Panc1 (cell line): Measurements from ENCODE around the gene SIGLEC7. TPM values are rescaled to one million over a fixed set of nuclear protein-coding genes. Genes with fewer than 3 reads are reported as not detected.

Source experiments
- ATAC-seq: fragments of 200-7000 bp; cut with Tn5 transposase; 2 replicates; pipeline ENCODE4 v1.9.1; 2020; ENCODE audit warnings: mild to moderate bottlenecking, moderate library complexity
- BruUV-seq: library from RNA; stranded (reverse); fragments of 400-500 nt; replicated peaks from 2 replicates; lab custom pipeline; 2021; lab: Mats Ljungman, UMichigan
- CTCF ChIA-PET: fragments of 300-600 bp; sonication (Branson Sonifier 250); formaldehyde crosslinking; loops from one replicate; lab custom pipeline; 2022; ENCODE audit warnings: antibody characterized with exemption; lab: Charles Lee
- POLR2A ChIA-PET: fragments of 300-600 bp; sonication (Branson Sonifier 250); formaldehyde crosslinking; loops from one replicate; lab custom pipeline; 2022; ENCODE audit warnings: antibody characterized with exemption; lab: Charles Lee
- DNase-seq: peaks from one replicate; pipeline ENCODE4 v3.0.0-alpha.2; 2010; ENCODE audit warnings: low read depth, low spot score
- H3K27ac ChIP-seq: 2 replicates; pipeline ENCODE4 v1.5.1; 2011; ENCODE audit warnings: mild to moderate bottlenecking, low read length, inconsistent platforms
- H3K27me3 ChIP-seq: fragments of 200-500 bp; sonication (Bioruptor generic); 2 replicates; pipeline ENCODE4 v1.6.0; 2014; ENCODE audit warnings: low read length, inconsistent platforms; ENCODE audit not compliant: control insufficient read depth, insufficient read depth
- H3K36me3 ChIP-seq: fragments of 200-500 bp; sonication (Bioruptor generic); 2 replicates; pipeline ENCODE4 v1.5.1; 2014; ENCODE audit warnings: inconsistent platforms, mild to moderate bottlenecking, low read length, moderate library complexity; ENCODE audit not compliant: control insufficient read depth, insufficient read depth
- H3K4me1 ChIP-seq: 2 replicates; pipeline ENCODE4 v1.5.1; 2011; ENCODE audit warnings: inconsistent platforms, mild to moderate bottlenecking, low read length, moderate library complexity; ENCODE audit not compliant: control insufficient read depth, insufficient read depth
- H3K4me3 ChIP-seq, 2 experiments: 2 replicates each; pipeline ENCODE4 v1.5.1; 2011 to 2012; ENCODE audit warnings: low read depth in 2 of 2, low read length in 2 of 2, mild to moderate bottlenecking in 2 of 2, inconsistent platforms in 1 of 2, moderate library complexity in 1 of 2
- H3K9me3 ChIP-seq: fragments of 200-500 bp; sonication (Bioruptor generic); 2 replicates; pipeline ENCODE4 v1.5.1; 2014; ENCODE audit warnings: low read depth, mild to moderate bottlenecking, inconsistent platforms, low read length, moderate library complexity; ENCODE audit not compliant: control insufficient read depth, insufficient read depth
- POLR2AphosphoS5 ChIP-seq: IDR thresholded peaks from 2 replicates; pipeline ENCODE4 v1.6.1; 2012; ENCODE audit warnings: mild to moderate bottlenecking, low read depth, low read length, moderate library complexity
- SIN3A ChIP-seq: IDR thresholded peaks from 2 replicates; pipeline ENCODE4 v1.6.1; 2012; ENCODE audit warnings: low read depth, mild to moderate bottlenecking, low read length, moderate library complexity, borderline replicate concordance; ENCODE audit not compliant: insufficient read depth
- TCF7L2 ChIP-seq: IDR thresholded peaks from 2 replicates; pipeline ENCODE4 v1.6.1; 2011; ENCODE audit warnings: mild to moderate bottlenecking, low read depth, low read length, inconsistent platforms
- in situ Hi-C: cut with HindIII; loops from 2 replicates; pipeline ENCODE4 v1.10.0; 2016; ENCODE audit warnings: low sequenced_read_pairs, low pct_unique_long_range_greater_than_20kb
- intact Hi-C: fragments of 100-400 bp; cut with micrococcal nuclease; formaldehyde crosslinking; loops from one replicate; pipeline ENCODE4 v1.10.0; 2022; ENCODE audit not compliant: unreplicated experiment
- total RNA-seq: library from RNA; stranded (reverse); gene quantifications from one replicate; pipeline ENCODE4 v1.2.1, GENCODE V29; 2021; ENCODE audit not compliant: unreplicated experiment
- TF ChIP-seq, protein P1 (sequence below): fragments of 450-650 bp; IDR thresholded peaks from 2 replicates; pipeline ENCODE4 v1.5.1; 2017; ENCODE audit warnings: mild to moderate bottlenecking
- TF ChIP-seq, protein P2 (sequence below), 2 experiments: IDR thresholded peaks; 2 replicates each; pipeline ENCODE4 v1.6.1; 2011 to 2012; ENCODE audit warnings: low read depth in 2 of 2, control low read depth in 1 of 2, low read length in 1 of 2, mild to moderate bottlenecking in 1 of 2, moderate library complexity in 1 of 2; ENCODE audit not compliant: insufficient read depth in 1 of 2

Gene SIGLEC7
- total RNA-seq, 1 experiment from 2014 or later: not detected

DNA sequence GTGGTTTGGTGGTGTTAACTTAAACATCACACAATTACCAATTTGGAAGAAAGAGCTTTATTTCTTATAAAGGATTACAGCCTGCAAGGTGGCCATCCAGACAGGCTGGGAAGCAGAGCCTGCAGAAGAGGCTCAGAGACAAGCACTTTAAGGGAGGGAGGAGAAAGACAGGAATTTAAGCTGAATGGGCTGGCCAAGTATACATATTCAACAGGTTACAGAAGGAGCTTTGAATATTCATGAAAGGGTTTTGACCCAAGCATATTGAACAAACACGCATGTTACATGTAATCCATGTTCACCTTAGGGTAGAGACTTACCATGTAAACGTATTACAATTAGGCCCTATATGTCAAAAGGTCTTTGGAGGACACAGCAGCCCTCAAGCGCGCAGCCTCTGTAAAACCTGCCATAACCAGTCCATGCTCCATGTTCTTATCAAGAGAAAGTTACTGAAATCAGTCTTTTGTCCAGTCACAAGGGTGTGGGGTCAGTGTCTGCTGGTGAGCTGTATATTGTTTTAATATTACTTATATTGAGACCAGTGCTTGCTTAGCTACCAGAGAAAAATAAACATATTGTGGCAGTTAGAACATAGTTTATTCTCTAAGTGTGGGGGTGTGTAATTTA lies 19.9 kb downstream of the SIGLEC7 start:
- DNase-seq: no peak
- no peaks in the 10 kb centered on the region for H3K4me1 ChIP-seq
- in situ Hi-C loops: no loop called here
- CTCF ChIA-PET: no interaction called here
- peaks cover 2% of the 10 kb centered on the region; the same call in 1 of the 2 replicates for H3K27me3 ChIP-seq
- POLR2A ChIA-PET: no interaction called here
- H3K27ac ChIP-seq: no peak overlapping the region
- ATAC-seq: no peak
- no peaks in the 10 kb centered on the region for H3K36me3 ChIP-seq
- BruUV-seq: no TSS peak
- no peak overlapping the region for H3K4me3 ChIP-seq
- H3K9me3 ChIP-seq: no peaks in the 10 kb centered on the region
- TF ChIP-seq POLR2AphosphoS5 (no peak), SIN3A (no peak)
- TF ChIP-seq, protein P1, sequence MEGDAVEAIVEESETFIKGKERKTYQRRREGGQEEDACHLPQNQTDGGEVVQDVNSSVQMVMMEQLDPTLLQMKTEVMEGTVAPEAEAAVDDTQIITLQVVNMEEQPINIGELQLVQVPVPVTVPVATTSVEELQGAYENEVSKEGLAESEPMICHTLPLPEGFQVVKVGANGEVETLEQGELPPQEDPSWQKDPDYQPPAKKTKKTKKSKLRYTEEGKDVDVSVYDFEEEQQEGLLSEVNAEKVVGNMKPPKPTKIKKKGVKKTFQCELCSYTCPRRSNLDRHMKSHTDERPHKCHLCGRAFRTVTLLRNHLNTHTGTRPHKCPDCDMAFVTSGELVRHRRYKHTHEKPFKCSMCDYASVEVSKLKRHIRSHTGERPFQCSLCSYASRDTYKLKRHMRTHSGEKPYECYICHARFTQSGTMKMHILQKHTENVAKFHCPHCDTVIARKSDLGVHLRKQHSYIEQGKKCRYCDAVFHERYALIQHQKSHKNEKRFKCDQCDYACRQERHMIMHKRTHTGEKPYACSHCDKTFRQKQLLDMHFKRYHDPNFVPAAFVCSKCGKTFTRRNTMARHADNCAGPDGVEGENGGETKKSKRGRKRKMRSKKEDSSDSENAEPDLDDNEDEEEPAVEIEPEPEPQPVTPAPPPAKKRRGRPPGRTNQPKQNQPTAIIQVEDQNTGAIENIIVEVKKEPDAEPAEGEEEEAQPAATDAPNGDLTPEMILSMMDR: no peak
- TF ChIP-seq, protein P2, sequence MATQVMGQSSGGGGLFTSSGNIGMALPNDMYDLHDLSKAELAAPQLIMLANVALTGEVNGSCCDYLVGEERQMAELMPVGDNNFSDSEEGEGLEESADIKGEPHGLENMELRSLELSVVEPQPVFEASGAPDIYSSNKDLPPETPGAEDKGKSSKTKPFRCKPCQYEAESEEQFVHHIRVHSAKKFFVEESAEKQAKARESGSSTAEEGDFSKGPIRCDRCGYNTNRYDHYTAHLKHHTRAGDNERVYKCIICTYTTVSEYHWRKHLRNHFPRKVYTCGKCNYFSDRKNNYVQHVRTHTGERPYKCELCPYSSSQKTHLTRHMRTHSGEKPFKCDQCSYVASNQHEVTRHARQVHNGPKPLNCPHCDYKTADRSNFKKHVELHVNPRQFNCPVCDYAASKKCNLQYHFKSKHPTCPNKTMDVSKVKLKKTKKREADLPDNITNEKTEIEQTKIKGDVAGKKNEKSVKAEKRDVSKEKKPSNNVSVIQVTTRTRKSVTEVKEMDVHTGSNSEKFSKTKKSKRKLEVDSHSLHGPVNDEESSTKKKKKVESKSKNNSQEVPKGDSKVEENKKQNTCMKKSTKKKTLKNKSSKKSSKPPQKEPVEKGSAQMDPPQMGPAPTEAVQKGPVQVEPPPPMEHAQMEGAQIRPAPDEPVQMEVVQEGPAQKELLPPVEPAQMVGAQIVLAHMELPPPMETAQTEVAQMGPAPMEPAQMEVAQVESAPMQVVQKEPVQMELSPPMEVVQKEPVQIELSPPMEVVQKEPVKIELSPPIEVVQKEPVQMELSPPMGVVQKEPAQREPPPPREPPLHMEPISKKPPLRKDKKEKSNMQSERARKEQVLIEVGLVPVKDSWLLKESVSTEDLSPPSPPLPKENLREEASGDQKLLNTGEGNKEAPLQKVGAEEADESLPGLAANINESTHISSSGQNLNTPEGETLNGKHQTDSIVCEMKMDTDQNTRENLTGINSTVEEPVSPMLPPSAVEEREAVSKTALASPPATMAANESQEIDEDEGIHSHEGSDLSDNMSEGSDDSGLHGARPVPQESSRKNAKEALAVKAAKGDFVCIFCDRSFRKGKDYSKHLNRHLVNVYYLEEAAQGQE (IDR thresholded peaks at IDR 0.05; ENCODE audit: insufficient read depth in 1 of 2, low read depth in 2 of 2, low read length in 1 of 2): no peak
- intact Hi-C loops: no loop called here

DNA sequence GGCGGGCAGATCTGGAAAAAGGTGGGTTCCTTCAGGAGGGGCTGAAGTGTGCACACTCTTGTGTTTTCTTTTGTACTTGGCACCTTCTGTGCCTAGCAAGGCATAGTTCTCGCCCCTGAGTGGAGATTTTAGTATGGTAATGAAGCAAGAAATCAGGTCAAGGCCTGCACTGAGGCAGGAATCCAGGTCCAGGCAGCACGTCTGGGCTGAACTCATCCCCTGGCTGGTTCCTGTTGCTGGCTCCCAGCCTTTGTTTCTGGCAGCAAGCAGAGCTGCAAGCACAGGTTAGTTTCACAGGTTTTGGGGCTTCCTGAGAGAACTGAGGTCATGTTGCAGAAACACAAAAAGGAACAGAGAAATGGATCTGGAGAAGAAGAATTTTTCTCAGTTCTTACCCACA lies 21.2 kb downstream of the SIGLEC7 start:
- Histone ChIP-seq H3K4me1 (no peaks in the 10 kb centered on the region), H3K36me3 (no peaks in the 10 kb centered on the region), H3K9me3 (no peaks in the 10 kb centered on the region), H3K4me3 (no peak overlapping the region), H3K27me3 (peaks cover 2% of the 10 kb centered on the region; the same call in 1 of the 2 replicates), H3K27ac (no peak overlapping the region)
- POLR2A ChIA-PET: no interaction called here
- DNase-seq (no peak), ATAC-seq (no peak)
- in situ Hi-C loops (no loop called here), intact Hi-C loops (no loop called here)
- no peak for TF ChIP-seq SIN3A
- no peak for TF ChIP-seq TCF7L2
- no peak for TF ChIP-seq POLR2AphosphoS5
- TF ChIP-seq, protein P2 (IDR thresholded peaks at IDR 0.05; ENCODE audit: insufficient read depth in 1 of 2, low read depth in 2 of 2, low read length in 1 of 2): no peak
- TF ChIP-seq, protein P1: no peak
- CTCF ChIA-PET: no interaction called here
- no TSS peak for BruUV-seq
